HL-60 (cell line): ENCODE measurements around the gene CDH6.

ENCODE experiments used
- DNase-seq, 2 experiments: peaks; one replicate each; pipeline ENCODE4 v3.0.0-alpha.2; 2010 to 2020; ENCODE audit warnings: low read depth in 1 of 2, low spot score in 1 of 2
- H3K27ac ChIP-seq: fragments of 250-450 bp; sonication (Bioruptor Pico); replicated peaks from 2 replicates; pipeline ENCODE4 v1.5.1; 2020; ENCODE audit warnings: mild to moderate bottlenecking, moderate library complexity
- H3K27me3 ChIP-seq: fragments of 250-450 bp; sonication (Bioruptor Pico); 2 replicates; pipeline ENCODE4 v1.5.1; 2021; ENCODE audit warnings: mild to moderate bottlenecking, moderate library complexity; ENCODE audit not compliant: insufficient read depth, poor library complexity, severe bottlenecking
- H3K4me3 ChIP-seq: replicated peaks from 2 replicates; pipeline ENCODE4 v1.5.1; 2011; ENCODE audit warnings: mild to moderate bottlenecking, control low read depth, low read length; ENCODE audit not compliant: insufficient read depth
- CTCF ChIP-seq: IDR thresholded peaks from one replicate; pipeline ENCODE4 v1.5.1; 2011; ENCODE audit warnings: low read length, control low read depth, inconsistent platforms; ENCODE audit not compliant: insufficient read depth
- GABPA ChIP-seq: IDR thresholded peaks from 2 replicates; pipeline ENCODE4 v1.6.1; 2012; ENCODE audit warnings: low read depth
- POLR2AphosphoS5 ChIP-seq: IDR thresholded peaks from 2 replicates; pipeline ENCODE4 v1.6.1; 2012; ENCODE audit warnings: low read depth
- REST ChIP-seq: IDR thresholded peaks from 2 replicates; pipeline ENCODE4 v1.6.1; 2012; ENCODE audit warnings: low read depth; ENCODE audit not compliant: insufficient replicate concordance
- SPI1 ChIP-seq: IDR thresholded peaks from 2 replicates; pipeline ENCODE4 v1.6.1; 2012; ENCODE audit warnings: low read depth, mild to moderate bottlenecking, borderline replicate concordance

Gene CDH6

GRCh38 chr5:31182136-31182535, 11.3 kb upstream of the CDH6 start:
- no peak for DNase-seq
- TF ChIP-seq REST, result no peak
- TF ChIP-seq GABPA, result no peak
- no peak for TF ChIP-seq POLR2AphosphoS5
- TF ChIP-seq SPI1, result no peak
- TF ChIP-seq CTCF, result no peak
- no peak overlapping the region for H3K4me3 ChIP-seq

GRCh38 chr5:31185951-31186350, 7.5 kb upstream of the CDH6 start:
- Histone ChIP-seq H3K4me3 (no peak overlapping the region), H3K27ac (no peak overlapping the region), H3K27me3 (no peaks in the 10 kb centered on the region)
- no peak for DNase-seq
- TF ChIP-seq CTCF, result no peak
- no peak for TF ChIP-seq REST
- TF ChIP-seq GABPA, result no peak
- TF ChIP-seq SPI1, result no peak
- TF ChIP-seq POLR2AphosphoS5, result no peak

More at GRCh38 chr5:31182136-31182535, 11.3 kb upstream of the CDH6 start:
- H3K27ac ChIP-seq, result no peak overlapping the region
- H3K27me3 ChIP-seq, result no peaks in the 10 kb centered on the region

GRCh38 chr5:31186672-31187267, 6.7 kb upstream of the CDH6 start:
- no peaks in the 10 kb centered on the region for H3K27me3 ChIP-seq
- TF ChIP-seq CTCF, result peak; percentile 25
- TF ChIP-seq REST, result no peak
- peak in 1 of 2 experiments; percentile 1 for DNase-seq
- no peak overlapping the region for H3K4me3 ChIP-seq
- H3K27ac ChIP-seq, result no peak overlapping the region
